ENCODE data around the gene SPINK14. TPM values are rescaled to one million over a fixed set of nuclear protein-coding genes. Genes with fewer than 3 reads are reported as not detected.

SPINK14 gene
- total RNA-seq, 2 experiments from 2014 or later: not detected

- H3K79me2 ChIP-seq (ENCODE audit: insufficient read depth, low read depth, low read length): no peaks in the 10 kb centered on the region
- CTCF ChIA-PET (ENCODE audit: unreplicated experiment): no interaction called here
- TF ChIP-seq CTCF (conservative IDR thresholded peaks at IDR 0.05; ENCODE audit: low read length): no peak
- no peak for TF ChIP-seq EZH2phosphoT487 (IDR thresholded peaks at IDR 0.05; ENCODE audit: borderline replicate concordance, low read depth, low read length)
- no peaks in the 10 kb centered on the region for H4K20me1 ChIP-seq (ENCODE audit: insufficient read depth, low read length)
- H3K4me1 ChIP-seq (ENCODE audit: insufficient read depth, low read length, poor library complexity, severe bottlenecking): no peaks in the 10 kb centered on the region
- no peak overlapping the region for H2AFZ ChIP-seq (ENCODE audit: low read length)
- no peak for DNase-seq (ENCODE audit: low spot score)
- intact Hi-C loops (cut with micrococcal nuclease; ENCODE audit: unreplicated experiment): no loop called here
- H3K9me2 ChIP-seq (ENCODE audit: insufficient read depth, low read length): no peaks in the 10 kb centered on the region
- H3K36me3 ChIP-seq (ENCODE audit: insufficient read depth, low read length): no peaks in the 10 kb centered on the region
- no peaks in the 10 kb centered on the region for H3K9me3 ChIP-seq (ENCODE audit: low read length)
- POLR2A ChIA-PET: no interaction called here
- H3K4me3 ChIP-seq (ENCODE audit: low read depth, low read length, poor library complexity, severe bottlenecking): no peak overlapping the region
- no peak overlapping the region for H3K27ac ChIP-seq (ENCODE audit: low read depth, low read length, poor library complexity, severe bottlenecking)
- no TSS peak for BruUV-seq (replicated peaks)
- no peak overlapping the region for H3K4me2 ChIP-seq (ENCODE audit: low read length)
Measured at GRCh38 chr5:148208226-148208625, 39.9 kb downstream of the SPINK14 start.

- no TSS peak for BruUV-seq (replicated peaks)
- Histone ChIP-seq H3K79me2 (ENCODE audit: insufficient read depth, low read depth, low read length) (no peaks in the 10 kb centered on the region), H3K4me1 (ENCODE audit: insufficient read depth, low read length, poor library complexity, severe bottlenecking) (no peaks in the 10 kb centered on the region), H4K20me1 (ENCODE audit: insufficient read depth, low read length) (no peaks in the 10 kb centered on the region), H2AFZ (ENCODE audit: low read length) (no peak overlapping the region), H3K9me3 (ENCODE audit: low read length) (no peaks in the 10 kb centered on the region), H3K4me3 (ENCODE audit: low read depth, low read length, poor library complexity, severe bottlenecking) (no peak overlapping the region), H3K36me3 (ENCODE audit: insufficient read depth, low read length) (no peaks in the 10 kb centered on the region), H3K9me2 (ENCODE audit: insufficient read depth, low read length) (no peaks in the 10 kb centered on the region), H3K4me2 (ENCODE audit: low read length) (no peak overlapping the region), H3K27ac (ENCODE audit: low read depth, low read length, poor library complexity, severe bottlenecking) (no peak overlapping the region)
- DNase-seq (ENCODE audit: low spot score): no peak
- intact Hi-C loops (cut with micrococcal nuclease; ENCODE audit: unreplicated experiment): no loop called here
- POLR2A ChIA-PET: no interaction called here
- CTCF ChIA-PET (ENCODE audit: unreplicated experiment): no interaction called here
- TF ChIP-seq CTCF (conservative IDR thresholded peaks at IDR 0.05; ENCODE audit: low read length) (no peak), EZH2phosphoT487 (IDR thresholded peaks at IDR 0.05; ENCODE audit: borderline replicate concordance, low read depth, low read length) (no peak)
Measured at GRCh38 chr5:148209151-148209770, 40.9 kb downstream of the SPINK14 start.

DNA sequence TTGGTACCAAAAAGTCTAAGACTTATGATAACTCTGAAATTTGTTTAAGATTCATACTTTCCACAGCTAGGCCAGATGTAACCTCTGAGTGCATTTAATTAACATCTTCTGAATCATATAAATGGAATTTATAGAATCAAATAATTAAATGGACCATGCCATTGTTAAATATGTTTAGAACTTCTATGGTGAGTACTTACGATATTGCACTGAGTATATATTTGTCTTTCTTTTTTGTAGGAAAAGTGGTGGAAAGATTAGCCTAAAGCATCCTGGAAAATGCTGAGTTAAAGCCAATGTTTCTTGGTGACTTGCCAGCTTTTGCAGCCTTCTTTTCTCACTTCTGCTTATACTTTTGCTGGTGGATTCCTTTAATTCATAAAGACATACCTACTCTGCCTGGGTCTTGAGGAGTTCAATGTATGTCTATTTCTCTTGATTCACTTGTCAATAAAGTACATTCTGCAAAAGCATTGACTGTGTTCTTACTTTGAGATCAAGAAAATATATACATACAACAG is 46.4 kb downstream of the SPINK14 start:
- TF ChIP-seq EZH2phosphoT487 (IDR thresholded peaks at IDR 0.05; ENCODE audit: borderline replicate concordance, low read depth, low read length): no peak
- TF ChIP-seq CTCF (conservative IDR thresholded peaks at IDR 0.05; ENCODE audit: low read length): no peak
- Histone ChIP-seq H3K36me3 (ENCODE audit: insufficient read depth, low read length) (no peaks in the 10 kb centered on the region), H3K27ac (ENCODE audit: low read depth, low read length, poor library complexity, severe bottlenecking) (no peak overlapping the region), H3K4me3 (ENCODE audit: low read depth, low read length, poor library complexity, severe bottlenecking) (no peak overlapping the region), H4K20me1 (ENCODE audit: insufficient read depth, low read length) (no peaks in the 10 kb centered on the region), H3K4me1 (ENCODE audit: insufficient read depth, low read length, poor library complexity, severe bottlenecking) (no peaks in the 10 kb centered on the region), H3K9me3 (ENCODE audit: low read length) (no peaks in the 10 kb centered on the region), H2AFZ (ENCODE audit: low read length) (no peak overlapping the region), H3K9me2 (ENCODE audit: insufficient read depth, low read length) (no peaks in the 10 kb centered on the region), H3K4me2 (ENCODE audit: low read length) (no peak overlapping the region), H3K79me2 (ENCODE audit: insufficient read depth, low read depth, low read length) (no peaks in the 10 kb centered on the region)
- POLR2A ChIA-PET: no interaction called here
- intact Hi-C loops (cut with micrococcal nuclease; ENCODE audit: unreplicated experiment): no loop called here
- no peak for DNase-seq (ENCODE audit: low spot score)
- no TSS peak for BruUV-seq (replicated peaks)
- CTCF ChIA-PET (ENCODE audit: unreplicated experiment): no interaction called here
